Neural cell (in vitro differentiated cells): ENCODE results near the gene EPB42.

Source experiments
- EP300 ChIP-seq: fragments of 450-650 bp; conservative IDR thresholded peaks from 2 replicates; pipeline ENCODE4 v1.6.1; 2014; ENCODE audit warnings: antibody characterized with exemption, mild to moderate bottlenecking, moderate library complexity; ENCODE audit not compliant: poor library complexity, severe bottlenecking
- TF ChIP-seq, protein P1 (sequence below): fragments of 450-650 bp; IDR thresholded peaks from 2 replicates; pipeline ENCODE4 v1.5.1; 2014; ENCODE audit warnings: antibody characterized with exemption, mild to moderate bottlenecking, moderate library complexity; ENCODE audit not compliant: poor library complexity, severe bottlenecking

- TF ChIP-seq EP300: no peak
- TF ChIP-seq, protein P1, sequence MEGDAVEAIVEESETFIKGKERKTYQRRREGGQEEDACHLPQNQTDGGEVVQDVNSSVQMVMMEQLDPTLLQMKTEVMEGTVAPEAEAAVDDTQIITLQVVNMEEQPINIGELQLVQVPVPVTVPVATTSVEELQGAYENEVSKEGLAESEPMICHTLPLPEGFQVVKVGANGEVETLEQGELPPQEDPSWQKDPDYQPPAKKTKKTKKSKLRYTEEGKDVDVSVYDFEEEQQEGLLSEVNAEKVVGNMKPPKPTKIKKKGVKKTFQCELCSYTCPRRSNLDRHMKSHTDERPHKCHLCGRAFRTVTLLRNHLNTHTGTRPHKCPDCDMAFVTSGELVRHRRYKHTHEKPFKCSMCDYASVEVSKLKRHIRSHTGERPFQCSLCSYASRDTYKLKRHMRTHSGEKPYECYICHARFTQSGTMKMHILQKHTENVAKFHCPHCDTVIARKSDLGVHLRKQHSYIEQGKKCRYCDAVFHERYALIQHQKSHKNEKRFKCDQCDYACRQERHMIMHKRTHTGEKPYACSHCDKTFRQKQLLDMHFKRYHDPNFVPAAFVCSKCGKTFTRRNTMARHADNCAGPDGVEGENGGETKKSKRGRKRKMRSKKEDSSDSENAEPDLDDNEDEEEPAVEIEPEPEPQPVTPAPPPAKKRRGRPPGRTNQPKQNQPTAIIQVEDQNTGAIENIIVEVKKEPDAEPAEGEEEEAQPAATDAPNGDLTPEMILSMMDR: no peak
Measured at GRCh38 chr15:43218908-43219706, 1.7 kb downstream of the EPB42 start.
